GM19467 (cell line): Measurements from ENCODE around the gene RNU1-1.
"Not testable (repeated sequence)": the region's sequence is repeated elsewhere in the genome, so short reads cannot be mapped to it uniquely, and the experiment has no call there.

Source experiments
- ATAC-seq: cut with Tn5 transposase; IDR thresholded peaks from one replicate; pipeline ENCODE4 v1.9.1; 2021; ENCODE audit warnings: mild to moderate bottlenecking, moderate library complexity; ENCODE audit not compliant: unreplicated experiment

The RNU1-1 gene

GRCh38 chr1:16498047-16498446 lies 16.0 kb downstream of the RNU1-1 start:
- not testable (repeated sequence) for ATAC-seq

- not testable (repeated sequence) for ATAC-seq
These were observed 16.6 kb downstream of the RNU1-1 start for GRCh38 chr1:16497474-16497904.

- not testable (repeated sequence) for ATAC-seq
These were observed 20.4 kb downstream of the RNU1-1 start for GRCh38 chr1:16493731-16494130.

GRCh38 chr1:16492937-16493336 lies 21.1 kb downstream of the RNU1-1 start:
- ATAC-seq: not testable (repeated sequence)

- ATAC-seq: no peak
These were observed 22.9 kb downstream of the RNU1-1 start for GRCh38 chr1:16491056-16491675.

GRCh38 chr1:16489195-16489880 lies 24.7 kb downstream of the RNU1-1 start:
- not testable (repeated sequence) for ATAC-seq

GRCh38 chr1:16487011-16487410 lies 27.1 kb downstream of the RNU1-1 start:
- not testable (repeated sequence) for ATAC-seq

- not testable (repeated sequence) for ATAC-seq
These were observed 27.8 kb downstream of the RNU1-1 start for GRCh38 chr1:16486316-16486715.

- no peak for ATAC-seq
These were observed 29.2 kb downstream of the RNU1-1 start for GRCh38 chr1:16484931-16485330.

- ATAC-seq: no peak
These were observed 29.6 kb downstream of the RNU1-1 start for GRCh38 chr1:16484501-16484835.

- not testable (repeated sequence) for ATAC-seq
These were observed 30.2 kb downstream of the RNU1-1 start for GRCh38 chr1:16483639-16484500.

- ATAC-seq: not testable (repeated sequence)
These were observed 30.9 kb downstream of the RNU1-1 start for GRCh38 chr1:16483146-16483545.

GRCh38 chr1:16478091-16478490 lies 36.0 kb downstream of the RNU1-1 start:
- no peak for ATAC-seq

GRCh38 chr1:16475771-16476770 lies 38.0 kb downstream of the RNU1-1 start:
- ATAC-seq: not testable (repeated sequence)

GRCh38 chr1:16474891-16475290 lies 39.2 kb downstream of the RNU1-1 start:
- not testable (repeated sequence) for ATAC-seq

- ATAC-seq: no peak
These were observed 39.8 kb downstream of the RNU1-1 start for GRCh38 chr1:16474166-16474800.

- ATAC-seq: no peak
These were observed 45.5 kb downstream of the RNU1-1 start for GRCh38 chr1:16468558-16468957.

GRCh38 chr1:16464917-16465625 lies 49.0 kb downstream of the RNU1-1 start:
- no peak for ATAC-seq
